NCI-H345 (cell line): Measurements from ENCODE around the gene QSOX1.
"Not testable (repeated sequence)": the region's sequence is repeated elsewhere in the genome, so short reads cannot be mapped to it uniquely, and the experiment has no call there.

ENCODE experiments used
- DNase-seq: peaks from one replicate; lab custom pipeline; 2025; lab: John Stamatoyannopoulos, UW

Gene QSOX1

DNA sequence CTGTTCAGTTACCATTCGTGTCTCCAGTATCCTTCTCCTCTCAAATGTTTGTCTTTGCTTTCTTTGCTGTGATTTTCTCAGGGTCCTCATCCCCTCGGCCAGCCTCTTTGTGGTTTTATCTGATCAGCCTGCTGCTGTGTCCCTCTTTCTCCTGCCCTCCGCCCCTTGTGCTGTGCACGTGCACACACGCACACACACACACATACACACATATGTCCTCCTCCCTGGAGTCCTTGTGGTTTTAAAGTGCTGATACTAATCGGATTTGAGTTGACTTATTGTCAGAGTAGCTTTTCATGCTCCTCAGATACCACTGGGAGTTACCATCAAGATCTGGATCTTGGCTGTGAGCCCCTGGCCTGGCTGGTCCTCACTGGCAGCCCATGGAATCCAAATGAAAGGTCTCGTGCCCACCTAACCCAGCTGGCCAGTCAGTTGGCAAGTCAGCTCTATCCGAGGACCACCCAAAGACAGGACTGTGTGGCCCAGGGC is 34.1 kb downstream of the QSOX1 start:
- no peak for DNase-seq

DNA sequence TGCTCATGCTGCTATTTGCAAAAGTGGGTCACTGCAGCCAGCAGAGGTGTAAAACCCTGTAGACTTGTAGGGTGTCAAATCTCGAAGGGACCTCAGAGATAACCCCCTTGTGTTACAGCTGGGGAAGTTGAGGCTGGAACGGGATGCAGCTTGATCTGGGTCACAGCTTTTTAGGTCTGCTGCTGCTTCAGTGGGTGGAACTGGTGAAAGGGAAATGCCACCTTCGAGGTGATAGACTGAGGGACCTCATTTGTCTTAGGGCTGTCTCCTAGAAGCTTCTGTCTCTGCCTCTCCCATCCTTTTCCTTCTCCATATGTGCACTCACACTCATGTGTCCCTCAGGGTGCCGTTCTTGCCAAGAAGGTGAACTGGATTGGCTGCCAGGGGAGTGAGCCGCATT is 35.4 kb downstream of the QSOX1 start:
- no peak for DNase-seq

DNA sequence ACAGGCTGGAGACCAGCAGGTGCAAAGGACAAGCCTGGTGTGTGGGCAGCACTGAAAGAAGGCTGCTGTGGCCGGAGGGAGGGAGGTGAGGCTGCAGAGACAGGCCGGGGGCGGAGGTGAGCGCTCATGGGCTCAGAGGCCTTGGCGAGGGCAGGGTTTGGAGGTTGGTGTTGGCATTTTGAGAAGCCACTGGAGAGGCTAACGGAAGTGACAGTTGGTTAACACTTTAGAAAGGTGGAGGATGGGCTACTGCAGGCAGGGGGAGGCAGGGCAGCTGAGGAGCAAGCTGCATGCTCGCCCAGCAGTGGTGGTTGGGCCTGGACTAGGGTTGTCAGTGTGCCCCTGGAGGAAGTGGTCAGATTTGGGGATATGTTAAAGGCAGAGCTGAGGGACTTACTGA is 37.5 kb downstream of the QSOX1 start:
- no peak for DNase-seq

DNA sequence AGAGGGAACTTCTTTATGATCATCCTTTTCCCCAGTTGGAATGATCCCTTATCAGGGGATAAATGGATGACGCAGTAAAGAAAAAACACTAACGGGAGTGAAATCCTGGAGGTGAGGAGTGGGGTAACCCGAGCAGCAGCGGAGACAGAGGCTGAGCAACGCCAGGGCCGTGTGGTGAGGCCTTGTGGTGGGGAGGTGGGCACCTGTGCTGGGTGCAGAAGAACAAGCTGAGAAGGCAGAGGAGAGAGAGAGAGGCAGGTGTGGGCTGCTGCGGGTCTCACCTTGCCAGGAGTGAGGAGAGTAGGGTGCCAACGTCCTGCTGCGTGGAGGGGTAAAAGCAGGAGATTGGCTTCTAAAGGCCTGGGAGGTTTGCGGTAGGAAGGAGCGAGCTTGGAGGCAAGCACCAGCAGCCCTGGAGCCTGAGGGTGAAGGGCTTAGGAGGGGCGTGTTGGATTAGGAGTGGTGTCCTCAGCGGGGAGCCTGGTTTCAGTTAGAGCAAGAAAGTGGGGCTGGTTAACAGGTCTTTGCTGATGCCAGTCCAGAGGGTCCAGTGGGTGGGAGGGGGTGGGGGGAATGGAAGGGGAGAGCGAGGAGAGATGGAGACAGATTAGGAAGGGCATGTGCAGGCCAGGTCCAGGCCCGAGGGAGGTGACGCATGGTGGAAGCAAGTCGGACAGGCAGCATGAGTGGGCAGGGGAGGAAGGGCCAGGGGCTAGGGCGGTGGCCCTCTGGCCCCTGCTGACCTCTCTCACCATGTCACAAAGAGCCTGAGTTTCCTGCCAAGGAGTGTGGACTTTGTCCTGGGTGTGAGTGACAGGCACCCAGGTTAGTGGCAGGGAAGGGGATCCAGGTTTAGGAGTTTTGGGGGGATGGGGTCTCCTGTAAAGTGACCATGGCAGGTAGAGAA is 38.7 kb downstream of the QSOX1 start:
- no peak for DNase-seq

DNA sequence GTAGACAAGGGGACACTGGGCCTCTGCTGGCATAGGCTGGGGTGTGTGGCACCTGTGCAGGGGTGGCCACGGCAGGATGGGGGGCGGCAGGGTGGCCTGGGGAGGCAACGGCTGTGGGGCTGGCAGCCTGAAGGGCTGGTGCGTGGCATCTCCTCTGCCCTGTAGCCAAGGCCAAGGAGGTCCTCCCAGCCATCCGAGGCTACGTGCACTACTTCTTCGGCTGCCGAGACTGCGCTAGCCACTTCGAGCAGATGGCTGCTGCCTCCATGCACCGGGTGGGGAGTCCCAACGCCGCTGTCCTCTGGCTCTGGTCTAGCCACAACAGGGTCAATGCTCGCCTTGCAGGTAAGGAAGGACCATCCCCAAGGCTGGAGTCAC is 39.4 kb downstream of the QSOX1 start:
- DNase-seq: no peak

DNA sequence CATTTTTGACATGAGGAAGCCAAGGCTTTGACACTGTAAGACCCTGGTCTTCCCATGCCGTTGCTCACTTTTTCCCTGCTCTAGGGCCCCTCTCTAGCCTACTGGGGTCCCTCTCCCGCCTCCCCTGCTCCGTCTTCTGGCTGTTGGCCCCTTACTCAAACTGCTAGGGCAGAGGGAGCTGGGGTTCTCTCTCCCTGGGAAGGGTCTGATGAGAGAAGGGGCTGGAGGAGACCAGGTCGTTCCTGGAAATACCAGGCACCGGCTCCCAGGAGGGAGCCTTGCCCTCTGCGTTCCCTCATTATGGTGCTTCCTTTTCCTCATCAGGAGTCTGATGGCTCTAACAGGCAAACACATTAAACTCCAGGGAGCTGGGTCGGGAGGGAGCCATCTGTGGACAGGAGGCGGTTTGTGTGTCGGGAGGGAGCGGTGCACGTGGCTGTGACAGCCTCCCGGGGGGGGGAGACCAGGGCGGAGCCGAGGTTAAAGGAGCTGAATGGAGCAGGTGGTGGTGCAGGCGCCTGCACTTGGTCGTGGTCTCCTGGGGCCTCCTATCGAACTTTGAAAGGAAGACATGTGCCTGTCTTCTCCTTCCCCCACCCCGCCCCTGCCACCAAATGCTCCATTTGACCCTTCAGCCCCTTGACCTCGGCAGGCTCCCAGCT is 40.0 kb downstream of the QSOX1 start:
- DNase-seq: no peak

DNA sequence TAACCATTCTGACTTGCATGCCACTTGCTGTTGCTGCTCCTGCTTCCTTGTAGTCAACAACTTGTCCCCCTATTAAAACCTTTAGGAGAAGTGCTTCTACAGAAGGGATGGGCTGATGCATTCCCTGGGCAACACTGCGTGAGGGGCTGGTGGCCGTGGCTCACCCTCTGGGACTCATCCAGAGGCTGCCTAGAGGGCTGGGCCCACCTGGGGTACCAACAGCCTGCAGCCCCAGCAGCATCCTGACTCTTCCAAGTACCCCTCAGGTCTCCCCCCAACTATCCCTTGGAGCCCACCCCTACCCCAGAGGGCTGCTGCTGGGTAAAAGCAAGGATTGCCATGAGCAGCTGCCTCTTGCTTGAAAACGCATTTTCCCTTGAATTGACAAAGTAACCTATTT is 40.7 kb downstream of the QSOX1 start:
- no peak for DNase-seq

DNA sequence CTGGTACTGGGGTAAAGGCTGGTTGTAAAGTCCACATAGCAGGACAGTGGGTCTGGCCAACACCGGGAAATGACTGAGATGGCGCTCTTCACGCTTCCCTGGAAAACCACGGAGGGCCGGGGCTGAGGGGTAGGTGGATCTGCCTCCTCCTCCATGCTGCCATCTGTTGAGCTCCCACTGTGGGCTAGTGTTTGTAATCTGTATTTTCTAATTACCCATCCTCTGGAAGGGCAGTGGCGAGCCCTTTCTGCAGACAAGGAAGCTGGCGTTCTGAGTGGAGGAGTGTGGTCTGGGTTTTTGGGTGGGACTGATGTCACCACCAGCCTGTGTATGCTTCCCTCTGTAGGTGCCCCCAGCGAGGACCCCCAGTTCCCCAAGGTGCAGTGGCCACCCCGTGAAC is 41.2 kb downstream of the QSOX1 start:
- no peak for DNase-seq

DNA sequence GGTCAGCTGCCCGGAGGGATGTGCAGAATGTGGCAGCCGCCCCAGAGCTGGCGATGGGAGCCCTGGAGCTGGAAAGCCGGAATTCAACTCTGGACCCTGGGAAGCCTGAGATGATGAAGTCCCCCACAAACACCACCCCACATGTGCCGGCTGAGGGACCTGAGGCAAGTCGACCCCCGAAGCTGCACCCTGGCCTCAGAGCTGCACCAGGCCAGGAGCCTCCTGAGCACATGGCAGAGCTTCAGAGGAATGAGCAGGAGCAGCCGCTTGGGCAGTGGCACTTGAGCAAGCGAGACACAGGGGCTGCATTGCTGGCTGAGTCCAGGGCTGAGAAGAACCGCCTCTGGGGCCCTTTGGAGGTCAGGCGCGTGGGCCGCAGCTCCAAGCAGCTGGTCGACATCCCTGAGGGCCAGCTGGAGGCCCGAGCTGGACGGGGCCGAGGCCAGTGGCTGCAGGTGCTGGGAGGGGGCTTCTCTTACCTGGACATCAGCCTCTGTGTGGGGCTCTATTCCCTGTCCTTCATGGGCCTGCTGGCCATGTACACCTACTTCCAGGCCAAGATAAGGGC is 41.9 kb downstream of the QSOX1 start:
- DNase-seq: no peak

DNA sequence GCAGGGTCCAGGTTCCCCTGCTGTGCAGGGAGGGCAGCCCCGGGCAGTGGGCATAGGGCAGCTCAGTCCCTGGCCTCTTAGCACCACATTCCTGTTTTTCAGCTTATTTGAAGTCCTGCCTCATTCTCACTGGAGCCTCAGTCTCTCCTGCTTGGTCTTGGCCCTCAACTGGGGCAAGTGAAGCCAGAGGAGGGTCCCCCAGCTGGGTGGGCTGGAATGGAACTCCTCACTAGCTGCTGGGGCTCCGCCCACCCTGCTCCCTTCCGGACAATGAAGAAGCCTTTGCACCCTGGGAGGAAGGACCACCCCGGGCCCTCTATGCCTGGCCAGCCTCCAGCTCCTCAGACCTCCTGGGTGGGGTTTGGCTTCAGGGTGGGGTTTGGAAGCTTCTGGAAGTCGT is 42.6 kb downstream of the QSOX1 start:
- no peak for DNase-seq

DNA sequence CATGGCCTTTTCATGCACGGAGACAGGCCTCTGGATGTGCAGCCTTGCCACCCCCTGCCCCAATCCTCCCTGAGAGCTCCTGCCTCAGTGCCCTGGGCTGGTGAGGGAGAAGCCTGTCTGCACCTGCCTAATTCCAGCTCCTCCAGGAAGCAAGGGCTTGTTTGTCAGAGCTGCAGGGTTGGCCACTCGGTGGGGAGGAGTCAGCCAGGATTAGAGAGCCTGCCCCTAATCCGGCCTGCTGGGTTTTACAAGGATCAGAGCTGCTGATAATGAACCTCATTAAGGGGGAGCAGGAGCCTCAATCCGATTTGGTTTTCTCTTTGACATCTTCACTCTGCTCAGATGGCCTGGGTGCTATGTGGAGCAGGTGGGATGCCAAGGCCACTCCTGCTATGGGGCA is 43.5 kb downstream of the QSOX1 start:
- DNase-seq: no peak

DNA sequence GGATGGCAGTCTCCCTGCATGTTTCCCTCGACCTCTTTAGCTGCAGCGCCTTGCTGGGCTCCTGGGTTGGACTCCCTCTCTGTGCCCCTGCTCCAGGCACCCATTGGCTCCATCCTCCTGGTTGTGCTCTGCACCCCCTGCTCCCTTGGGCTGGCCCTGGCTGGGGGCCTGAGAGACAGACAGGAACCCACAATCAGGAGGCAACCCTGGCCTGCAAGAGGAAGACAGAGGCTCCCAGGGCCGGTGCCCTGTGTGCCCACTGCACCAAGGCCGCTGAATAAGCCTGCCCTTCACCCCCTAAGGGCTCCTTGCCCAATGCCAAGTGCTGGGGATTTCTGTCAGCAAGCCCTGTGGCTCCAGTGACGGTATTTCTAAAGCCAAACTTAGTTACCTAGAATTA is 43.9 kb downstream of the QSOX1 start:
- no peak for DNase-seq

DNA sequence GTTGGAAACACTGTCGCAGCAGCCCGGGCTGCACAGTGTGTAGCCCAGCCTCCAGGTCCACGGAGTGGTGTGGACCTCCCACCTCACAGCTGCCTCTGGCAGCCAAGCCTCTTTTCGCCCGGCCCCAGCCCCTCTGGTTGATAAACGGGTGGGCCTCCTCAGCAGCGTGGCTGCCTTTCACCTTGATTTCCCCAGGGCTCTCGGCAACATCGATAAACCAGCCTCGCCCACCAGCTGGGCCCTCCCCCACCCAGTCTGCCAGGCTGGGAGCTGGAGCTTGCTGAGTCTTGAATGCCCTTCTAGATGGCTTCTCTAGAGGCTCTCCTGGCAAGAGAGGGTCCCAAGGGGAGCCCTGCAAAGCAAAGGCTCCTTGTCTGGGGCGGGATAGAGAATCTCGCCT is 44.3 kb downstream of the QSOX1 start:
- DNase-seq: no peak

DNA sequence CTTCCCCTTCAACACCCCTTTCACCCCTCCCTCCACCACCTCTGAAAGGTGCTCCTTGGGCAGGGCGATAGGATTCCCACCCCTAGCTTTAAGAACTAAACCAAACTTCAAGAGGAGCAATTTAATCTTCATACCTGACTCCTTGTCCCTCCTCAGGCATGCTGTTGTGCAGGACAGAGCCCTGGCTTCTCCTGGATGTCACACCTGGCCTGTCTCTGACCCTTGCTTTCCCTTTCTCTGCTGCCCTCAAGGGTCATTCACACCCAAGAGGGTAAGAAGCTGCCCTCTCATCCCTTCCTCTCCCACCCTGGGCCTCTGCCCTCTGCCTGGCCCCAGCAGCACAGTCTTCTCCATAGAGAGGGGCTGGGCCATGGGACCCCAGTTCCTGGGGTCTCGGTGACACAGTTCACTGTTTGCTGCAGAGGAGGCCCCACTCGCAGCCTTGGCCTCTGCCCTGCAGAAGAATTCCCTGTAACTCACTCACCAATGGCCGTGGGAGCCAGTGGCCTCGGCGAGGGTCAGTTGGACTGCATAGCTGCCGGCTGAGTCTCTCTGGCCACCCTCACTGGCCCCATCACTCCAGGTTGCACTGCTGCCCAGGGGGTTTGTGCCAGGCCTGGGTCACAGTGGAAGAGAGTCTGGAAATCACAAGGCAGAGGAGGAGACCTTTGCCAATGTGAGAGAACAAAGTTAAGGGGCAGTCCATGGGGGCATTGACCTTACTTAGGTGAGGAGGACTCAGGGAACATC is 47.0 kb downstream of the QSOX1 start:
- DNase-seq: no peak

DNA sequence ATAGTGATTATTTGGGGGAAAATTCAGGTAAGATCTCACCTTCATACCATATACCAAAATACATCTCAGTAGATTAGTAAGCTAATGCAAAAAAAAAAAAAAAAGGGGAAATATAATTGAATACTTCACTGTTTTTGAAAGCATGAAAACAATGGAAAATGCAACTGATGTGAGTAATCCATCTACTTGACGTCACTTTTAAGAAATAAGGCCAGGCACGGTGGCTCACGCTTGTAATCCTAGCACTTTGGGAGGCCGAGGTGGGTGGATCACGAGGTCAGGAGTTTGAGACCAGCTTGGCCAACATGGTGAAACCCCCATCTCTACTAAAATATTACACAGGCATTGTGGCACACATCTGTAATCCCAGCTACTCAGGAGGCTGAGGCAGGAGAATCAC is 47.9 kb downstream of the QSOX1 start:
- not testable (repeated sequence) for DNase-seq

DNA sequence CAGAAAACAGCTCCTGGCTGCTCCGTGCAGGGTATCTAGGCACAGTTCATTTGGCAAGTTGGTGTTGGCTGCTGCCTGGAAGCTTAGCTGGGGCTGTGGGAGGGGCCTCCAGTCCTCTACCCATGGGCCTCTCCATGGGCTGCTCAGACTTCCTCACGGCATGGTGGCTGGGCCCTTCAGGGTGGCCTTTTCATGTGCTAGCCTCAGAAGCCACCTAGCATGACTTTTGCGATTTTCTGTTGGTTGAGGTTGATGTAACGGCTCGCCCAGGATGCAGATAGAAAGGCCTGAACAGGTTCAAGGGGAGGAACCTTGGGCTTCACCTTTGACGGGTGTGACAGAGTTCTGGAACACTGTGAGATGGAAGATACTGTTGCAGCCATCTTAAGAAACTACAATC is 49.6 kb downstream of the QSOX1 start:
- no peak for DNase-seq

DNA sequence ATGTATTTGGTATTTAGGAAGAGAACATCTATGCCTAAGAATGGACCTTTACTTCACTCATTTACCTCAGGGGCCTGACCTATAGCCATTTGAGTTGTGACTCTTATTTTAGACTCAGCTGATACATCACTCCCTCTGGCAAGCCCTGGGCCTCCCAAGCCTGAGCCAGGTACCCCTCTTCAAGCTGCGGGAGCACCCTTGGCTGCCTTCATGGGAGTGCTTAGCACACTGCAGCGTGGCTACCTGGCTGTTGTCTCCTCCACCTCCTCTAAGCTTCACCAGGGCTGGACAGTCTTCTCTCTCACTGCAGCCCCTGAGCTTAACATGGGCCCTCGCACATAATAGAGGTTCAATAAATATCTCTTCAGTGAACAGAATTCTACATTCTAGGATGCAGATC is 51.9 kb downstream of the QSOX1 start:
- DNase-seq: no peak

DNA sequence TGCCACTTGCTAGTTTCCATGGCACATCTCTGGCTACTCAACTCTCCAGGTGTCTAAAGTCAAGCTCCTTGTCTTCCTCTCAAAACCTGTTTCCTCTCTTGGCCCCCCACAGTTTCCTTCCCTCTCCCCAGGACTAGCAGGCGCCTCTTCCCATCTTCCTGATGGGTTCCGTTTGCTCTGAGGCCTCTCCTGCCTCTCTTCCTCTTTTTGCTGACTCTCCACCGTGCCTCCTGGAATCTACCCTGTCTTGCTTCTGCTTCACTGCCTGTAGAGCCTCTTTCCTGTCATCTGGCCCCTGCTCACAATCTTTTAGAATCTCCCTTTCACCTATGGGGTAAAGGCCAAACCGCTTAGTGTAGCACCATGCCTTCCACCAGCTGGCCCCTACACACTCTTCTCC is 53.6 kb downstream of the QSOX1 start:
- DNase-seq: no peak

DNA sequence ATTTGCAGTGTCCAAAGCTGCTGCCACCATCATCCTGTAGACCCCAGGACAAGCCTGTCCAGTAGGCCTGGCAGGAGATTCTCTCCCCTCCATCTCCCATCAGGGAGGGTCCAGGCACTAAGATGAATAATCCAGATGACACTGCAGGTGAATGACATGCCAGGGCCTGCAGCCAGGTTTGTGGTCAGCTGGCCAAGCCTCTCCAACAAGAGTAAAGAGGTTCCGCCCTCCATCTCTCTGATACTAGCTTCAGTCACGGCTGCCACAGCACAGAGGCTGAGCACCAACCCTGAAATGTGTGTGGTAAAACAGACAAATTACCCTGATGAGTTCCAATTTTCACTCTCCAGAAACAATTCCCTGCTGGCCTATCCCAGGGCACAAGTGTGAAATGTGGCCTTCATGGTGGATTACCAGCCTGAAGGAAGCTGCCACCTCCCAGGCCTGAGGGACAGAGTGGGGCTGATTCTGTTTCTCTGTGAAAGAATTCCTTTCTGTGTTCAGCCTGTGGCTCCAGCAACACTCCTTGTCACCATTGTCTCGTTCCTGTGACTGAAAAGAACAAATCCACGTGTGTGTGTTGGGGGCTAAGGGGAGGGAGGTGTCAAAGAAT is 55.4 kb downstream of the QSOX1 start:
- DNase-seq: no peak

DNA sequence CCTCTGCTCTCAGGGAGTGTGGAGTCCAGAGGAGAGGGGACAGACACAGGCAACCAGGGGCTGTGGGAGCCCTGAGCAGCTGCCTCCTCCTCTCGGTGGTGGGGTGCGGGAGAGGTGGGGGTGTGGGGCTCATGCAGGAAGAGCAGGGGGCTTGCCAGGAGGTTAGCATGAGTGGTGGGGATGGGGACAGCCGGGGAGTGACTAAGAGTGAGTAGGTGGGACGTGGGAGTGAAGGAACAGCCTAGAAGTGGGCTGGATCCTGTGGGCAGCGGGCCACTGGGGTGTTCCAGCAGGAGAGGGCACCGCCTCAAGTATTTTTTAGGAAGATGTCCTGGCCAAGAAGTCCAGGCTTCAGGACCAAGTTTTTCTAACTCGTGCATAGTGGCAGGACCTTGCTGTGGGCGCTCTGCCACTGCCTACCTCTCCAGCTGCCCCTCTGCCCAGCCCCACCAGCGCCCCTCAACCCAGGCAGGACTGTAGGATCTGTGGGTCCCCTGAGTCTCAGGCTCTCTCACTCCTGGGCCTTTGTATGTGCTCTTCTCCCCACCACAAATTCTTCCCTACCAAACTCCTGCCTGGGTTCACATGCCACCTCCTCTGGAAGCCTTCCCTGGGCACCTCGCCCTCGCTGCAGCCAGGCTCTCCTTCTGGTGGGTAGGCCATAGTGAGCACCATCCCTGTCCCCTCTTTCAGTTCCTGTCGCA is 56.6 kb downstream of the QSOX1 start:
- DNase-seq: no peak

DNA sequence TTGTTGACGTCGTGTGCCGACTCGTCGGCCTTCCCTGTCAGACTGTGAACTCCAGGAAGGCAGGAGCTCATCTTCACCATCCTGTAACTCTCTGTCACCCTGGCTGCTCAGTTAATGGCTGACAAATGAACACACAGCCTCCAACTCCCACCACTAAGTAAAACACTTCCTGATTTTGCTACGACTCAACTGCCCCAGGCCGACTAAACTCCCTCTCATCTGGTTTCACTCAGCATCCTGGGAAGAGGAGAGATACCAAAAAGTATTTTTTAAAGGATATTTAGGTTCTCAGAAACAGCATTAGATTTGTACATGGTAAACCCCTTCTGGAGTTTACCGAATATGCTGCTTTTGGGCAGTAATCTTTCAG is 57.2 kb downstream of the QSOX1 start:
- no peak for DNase-seq
